Coronary artery (tissue), 2 donors: ENCODE results near the gene CDK2AP2.

Experiments
- DNase-seq: peaks from one replicate; pipeline ENCODE4 v3.0.0-alpha.2; 2017; ENCODE audit warnings: low spot score
- H3K27ac ChIP-seq, 2 donors: fragments of 200-600 bp; sonication (generic); one replicate each; pipeline ENCODE4 v1.5.1; 2016 to 2019
- H3K4me3 ChIP-seq: fragments of 200-600 bp; sonication (generic); 2 replicates; pipeline ENCODE4 v1.5.1; 2016; ENCODE audit warnings: mild to moderate bottlenecking, moderate library complexity
- CTCF ChIP-seq: fragments of 200-600 bp; sonication (generic); IDR thresholded peaks from one replicate; pipeline ENCODE4 v1.5.1; 2019; ENCODE audit warnings: antibody characterized with exemption

The CDK2AP2 gene

GRCh38 chr11:67457453-67457852, 50.5 kb downstream of the CDK2AP2 start:
- no peak for DNase-seq
- TF ChIP-seq CTCF: no peak
- Histone ChIP-seq H3K27ac (no peak overlapping the region), H3K4me3 (no peak overlapping the region)
